Vagina (tissue), 2 donors: ENCODE measurements around the gene PROKR1.
"Not testable (repeated sequence)": the region's sequence is repeated elsewhere in the genome, so short reads cannot be mapped to it uniquely, and the experiment has no call there.

ENCODE experiments used
- CTCF ChIP-seq, 3 experiments: fragments of 450-650 bp in 2 of 3; fragments of 200-600 bp in 1 of 3; sonication (generic) in 1 of 3; IDR thresholded peaks; one replicate each; pipeline ENCODE4 v1.5.1; 2017 to 2019; ENCODE audit warnings: antibody characterized with exemption in 3 of 3, mild to moderate bottlenecking in 2 of 3, moderate library complexity in 2 of 3
- POLR2A ChIP-seq, 2 donors: fragments of 450-650 bp; IDR thresholded peaks; one replicate each; pipeline ENCODE4 v1.6.1; 2017; ENCODE audit warnings: antibody characterized with exemption in 2 of 2, mild to moderate bottlenecking in 2 of 2, moderate library complexity in 2 of 2
- POLR2AphosphoS5 ChIP-seq, 2 donors: sonication (generic); formaldehyde crosslinking; IDR thresholded peaks; one replicate each; pipeline ENCODE4 v1.9.0; 2017; ENCODE audit warnings: antibody characterized with exemption in 2 of 2, mild to moderate bottlenecking in 2 of 2, low read depth in 1 of 2; ENCODE audit not compliant: insufficient read depth in 1 of 2

GRCh38 chr2:68679166-68679916 lies 36.0 kb downstream of the PROKR1 start:
- not testable (repeated sequence) for TF ChIP-seq CTCF (IDR thresholded peaks at IDR 0.05); POLR2A (IDR thresholded peaks at IDR 0.05); POLR2AphosphoS5 (IDR thresholded peaks at IDR 0.05; ENCODE audit: insufficient read depth in 1 of 2, low read depth in 1 of 2)
